NCI-H345 treated with DMSO at 0.1 percent for 48 hours (cell line): Measurements from ENCODE around the gene PIEZO1.

Source experiments
- DNase-seq: peaks from one replicate; lab custom pipeline; 2025; ENCODE audit not compliant: unreplicated experiment; lab: John Stamatoyannopoulos, UW

The PIEZO1 gene

GRCh38 chr16:88754912-88755744, 29.9 kb downstream of the PIEZO1 start:
- DNase-seq = no peak

DNA sequence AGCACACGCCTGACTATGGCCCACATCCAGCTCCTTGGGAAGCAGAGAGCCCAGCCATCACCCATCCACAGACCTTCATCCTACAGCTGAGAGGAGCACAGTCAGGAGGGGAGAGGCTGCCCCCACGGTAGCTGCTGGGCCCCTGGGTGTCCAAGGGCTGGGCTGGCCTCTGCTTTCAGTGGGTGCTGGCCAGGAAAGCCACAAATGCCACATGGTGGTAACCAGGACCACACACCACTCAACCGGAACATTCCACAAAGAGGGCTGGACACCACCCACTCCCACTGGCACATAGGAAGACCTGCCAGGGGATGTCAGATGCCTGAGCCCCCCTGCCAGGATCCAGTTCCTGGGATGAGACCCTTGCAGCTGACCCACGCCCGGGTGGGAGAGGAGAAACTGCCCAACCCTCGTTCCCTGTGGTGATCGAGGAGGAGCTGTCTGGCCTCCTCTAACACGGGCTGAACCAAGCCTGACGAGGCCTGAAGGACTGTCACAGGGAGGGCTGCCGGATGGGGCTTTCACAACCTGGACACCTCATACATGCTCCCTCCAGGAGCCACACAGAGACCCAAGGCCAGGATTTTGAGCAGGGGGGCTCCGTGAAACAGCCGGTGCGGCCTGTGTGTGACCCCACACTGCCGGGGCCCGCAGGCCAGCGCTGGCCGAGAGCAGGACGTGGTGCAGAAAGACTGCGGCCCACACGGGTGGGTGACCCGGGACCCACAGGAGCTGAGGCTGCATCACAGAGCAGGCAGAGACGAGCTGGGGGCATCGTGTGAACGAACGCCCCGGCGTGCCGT, 30.7 kb downstream of the PIEZO1 start:
- DNase-seq = no peak

DNA sequence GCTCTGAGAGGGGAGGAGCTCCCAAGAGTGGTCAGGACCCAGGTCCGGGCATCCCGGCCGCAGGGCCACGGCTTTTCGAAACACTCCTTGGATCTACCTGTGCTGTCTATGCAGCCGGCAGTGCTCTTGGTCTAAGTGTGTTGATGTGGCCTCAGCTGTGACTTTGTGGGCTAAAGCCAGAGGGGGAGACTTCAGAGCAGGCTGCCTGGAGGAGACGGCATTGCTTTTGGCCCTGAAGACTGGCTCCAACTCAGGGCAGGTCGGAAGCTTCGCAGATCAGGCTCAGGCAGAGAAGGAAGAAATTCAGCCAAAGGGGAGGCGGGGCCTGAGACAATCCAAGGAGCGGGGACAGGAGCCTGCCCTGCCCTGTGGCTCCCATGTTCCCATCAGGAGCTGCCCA, 31.4 kb downstream of the PIEZO1 start:
- DNase-seq = no peak

DNA sequence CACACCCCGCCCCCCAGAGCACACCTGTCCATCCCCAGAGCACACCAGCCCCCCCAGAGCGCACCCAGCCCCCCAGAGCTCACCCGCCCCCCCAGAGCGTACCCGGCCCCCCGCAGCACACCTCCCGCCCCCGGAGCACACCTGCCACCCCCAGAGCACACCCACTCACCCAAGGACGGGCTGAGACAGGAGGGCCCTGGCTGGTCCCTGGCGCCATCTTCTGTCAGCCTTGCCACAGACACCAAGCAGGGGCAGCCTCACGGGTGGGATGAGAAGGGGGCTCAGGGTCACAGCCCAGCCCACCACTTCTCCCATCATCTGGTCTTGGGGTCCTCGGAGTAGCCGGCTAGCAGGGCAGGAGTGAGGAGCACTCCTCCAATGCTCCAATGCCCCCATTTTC, 31.8 kb downstream of the PIEZO1 start:
- no peak for DNase-seq

GRCh38 chr16:88752386-88753002, 32.5 kb downstream of the PIEZO1 start:
- no peak for DNase-seq

- no peak for DNase-seq
Observed at GRCh38 chr16:88750854-88751253, 34.2 kb downstream of the PIEZO1 start.

DNA sequence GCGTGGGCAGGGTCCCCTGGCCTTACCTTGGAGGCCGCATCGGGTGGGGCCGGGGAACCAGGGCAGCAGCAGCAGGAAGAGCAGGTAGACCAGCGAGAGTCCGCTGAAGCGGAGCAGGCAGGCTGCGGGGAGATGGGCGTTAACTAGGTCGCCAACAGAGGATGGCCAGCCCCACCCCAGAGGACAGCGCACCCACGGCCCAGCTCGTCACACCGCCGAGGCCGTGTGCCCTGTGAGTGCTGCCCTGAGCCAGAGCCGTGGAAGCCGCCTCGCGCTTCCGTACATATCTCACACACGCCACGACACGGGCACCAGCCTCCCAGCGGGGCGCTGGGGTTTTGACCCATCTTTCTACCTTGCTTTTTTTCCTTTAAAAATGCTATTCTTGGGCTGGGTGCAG, 35.7 kb downstream of the PIEZO1 start:
- no peak for DNase-seq

DNA sequence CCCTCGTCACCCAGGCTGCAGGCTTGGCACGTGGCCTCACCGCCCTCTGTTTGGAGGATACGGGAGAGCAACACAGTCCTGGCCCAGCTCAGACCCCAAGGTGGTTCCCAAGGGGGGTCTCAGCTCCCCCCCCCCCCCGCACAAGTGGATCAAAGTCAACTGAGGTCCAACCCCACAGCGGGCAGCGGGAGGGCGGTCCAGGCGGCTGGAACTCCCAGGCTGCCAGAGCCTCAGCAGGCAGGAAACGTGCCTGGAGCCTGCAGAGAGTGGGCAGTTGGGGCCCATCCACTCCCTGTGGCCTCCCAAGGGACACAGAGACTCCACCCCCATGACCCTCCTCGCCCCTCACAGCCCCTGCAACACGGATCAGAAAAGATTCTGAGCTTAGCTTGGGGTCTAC, 36.7 kb downstream of the PIEZO1 start:
- DNase-seq = no peak

- DNase-seq = no peak
Observed at GRCh38 chr16:88747588-88748301, 37.3 kb downstream of the PIEZO1 start.

DNA sequence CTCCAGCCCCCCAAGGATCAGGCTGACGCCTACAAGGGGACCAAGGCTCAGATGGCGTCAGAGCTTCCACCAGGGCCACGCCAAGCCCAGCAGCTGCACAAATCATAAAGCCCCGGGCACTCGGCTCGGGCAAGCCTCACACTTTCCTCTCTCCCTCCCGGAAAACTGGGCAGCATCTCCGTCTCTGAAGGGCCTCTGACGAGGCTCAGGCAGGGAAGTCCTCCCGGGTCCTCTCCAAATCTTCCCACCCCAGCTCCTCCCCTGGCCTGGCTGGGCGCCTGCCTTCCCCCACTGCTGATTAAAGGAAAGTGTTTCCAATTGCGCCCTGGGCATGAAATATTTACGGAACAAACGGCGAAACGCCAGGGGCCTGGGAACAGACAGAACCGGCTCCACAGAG, 38.5 kb downstream of the PIEZO1 start:
- DNase-seq = no peak

DNA sequence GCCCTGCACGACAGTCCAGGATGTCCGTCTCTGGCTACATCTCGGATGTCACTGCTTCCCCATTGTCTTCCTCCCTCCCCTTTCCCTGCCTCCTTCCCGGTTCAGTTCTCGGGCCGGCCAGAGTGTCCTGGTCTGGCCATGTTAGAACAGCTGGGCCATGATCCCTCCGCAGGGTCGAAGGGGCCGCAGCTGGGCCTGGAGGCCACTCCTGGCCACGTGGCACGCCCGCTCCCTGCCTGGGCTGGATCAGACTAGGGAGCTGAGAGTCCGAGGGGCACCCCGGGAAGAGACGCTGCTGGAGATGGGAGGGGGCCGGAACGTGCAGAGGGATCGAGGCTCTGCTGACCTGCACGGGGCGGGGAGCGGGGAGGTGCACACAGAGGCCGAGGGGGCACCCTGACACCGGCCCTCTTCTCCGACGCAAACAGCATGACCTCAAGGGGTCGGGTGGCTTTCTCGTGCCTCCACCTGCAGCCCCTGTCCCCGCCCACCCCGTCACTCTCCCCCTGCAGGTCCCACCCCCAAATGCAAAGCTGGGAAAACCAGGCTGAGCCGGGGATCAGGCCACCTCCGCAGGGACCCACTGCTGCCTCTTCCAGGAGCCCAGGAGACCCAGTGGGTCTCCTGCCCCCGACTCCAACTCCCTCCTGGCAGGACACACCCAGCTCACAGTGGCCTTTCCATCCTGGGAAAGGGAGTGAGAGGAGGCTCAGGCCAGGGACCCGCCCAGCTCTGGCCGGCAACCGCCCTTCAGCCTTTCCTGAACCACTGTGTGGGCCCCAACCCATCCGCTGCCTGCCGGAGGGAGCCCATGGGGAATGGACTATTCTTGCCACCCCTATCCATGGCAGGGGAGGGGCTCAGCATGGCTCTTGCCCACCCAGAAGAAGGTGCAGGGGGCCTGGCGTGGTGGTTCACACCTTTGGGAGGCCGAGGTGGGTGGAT, 40.2 kb downstream of the PIEZO1 start:
- no peak for DNase-seq

DNA sequence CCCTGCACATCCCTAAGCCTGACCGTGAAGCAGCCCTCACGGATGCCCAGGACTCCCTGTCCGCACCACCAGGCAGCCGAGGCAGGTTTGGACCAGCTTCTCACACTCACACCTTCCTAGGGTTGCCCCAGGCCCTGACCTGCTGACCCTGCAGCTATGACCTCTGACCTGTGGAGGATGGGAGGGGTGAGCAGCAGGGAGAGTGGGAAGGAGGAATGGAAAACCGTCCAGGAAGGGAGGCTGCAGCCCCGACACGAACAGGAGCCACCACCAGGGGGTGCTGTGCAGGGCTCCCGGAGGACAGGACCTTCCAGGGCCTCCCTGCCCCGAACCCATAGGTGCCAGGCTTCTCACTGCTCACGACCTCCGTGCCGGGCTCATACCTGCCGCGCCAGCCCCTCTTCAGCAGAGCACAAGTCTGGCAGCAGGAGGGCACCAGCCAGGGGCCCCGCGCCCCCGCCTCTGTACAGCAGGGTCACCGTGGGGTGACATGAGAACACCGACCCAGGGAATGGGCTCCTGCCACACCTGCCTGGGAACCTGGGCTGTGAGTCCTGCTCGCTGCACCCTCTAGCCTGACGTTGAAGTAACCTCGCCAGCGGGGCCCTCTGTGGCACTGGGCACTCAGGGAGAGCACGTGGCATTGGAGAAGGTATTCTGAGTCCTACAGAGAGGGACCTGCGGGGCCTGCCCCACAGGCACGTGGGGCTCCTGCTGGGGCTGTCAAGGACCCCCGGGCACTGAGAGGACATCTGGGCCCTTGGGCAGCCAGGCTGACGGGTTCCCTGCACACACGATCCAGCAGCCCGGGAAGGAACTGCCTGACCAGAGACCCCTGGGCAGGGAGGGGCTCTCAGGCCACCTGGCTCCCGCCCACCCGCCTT, 41.1 kb downstream of the PIEZO1 start:
- DNase-seq = no peak

GRCh38 chr16:88742896-88743605, 42.0 kb downstream of the PIEZO1 start:
- DNase-seq = no peak

DNA sequence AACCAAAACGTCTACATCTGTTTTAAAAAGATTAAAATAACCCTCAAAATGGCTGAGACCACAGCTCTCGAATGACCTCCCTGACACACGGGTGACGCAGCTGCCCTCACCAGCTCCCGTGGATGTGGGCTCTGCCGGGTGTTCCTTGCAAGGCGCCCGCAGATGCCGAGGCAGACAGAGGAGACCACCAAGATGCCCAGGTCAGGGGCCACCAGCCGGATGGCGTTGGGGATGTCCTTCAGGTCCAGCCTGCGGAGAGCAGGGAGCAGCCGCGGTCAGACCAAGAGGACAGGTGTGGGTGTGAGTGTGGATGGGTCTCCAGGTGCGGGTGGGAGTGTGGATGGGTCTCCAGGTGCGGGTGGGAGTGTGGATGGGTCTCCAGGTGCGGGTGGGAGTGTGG, 43.7 kb downstream of the PIEZO1 start:
- no peak for DNase-seq

DNA sequence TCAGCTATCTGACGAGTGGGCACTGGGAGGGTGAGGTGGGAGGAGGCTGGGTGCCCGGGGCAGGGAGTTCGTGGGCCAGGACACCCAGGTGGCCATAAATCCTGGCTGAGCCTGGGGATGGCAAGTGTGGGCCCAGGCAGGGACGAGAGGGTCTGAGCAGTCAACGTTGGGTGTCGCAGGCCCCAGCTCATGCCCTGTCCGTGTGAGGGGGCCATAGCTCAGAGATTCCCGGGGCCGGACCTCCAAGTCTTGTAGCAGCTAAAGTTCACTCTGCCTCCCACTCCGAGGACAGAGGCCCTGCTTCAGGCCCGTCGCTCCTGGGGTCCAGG, 44.3 kb downstream of the PIEZO1 start:
- no peak for DNase-seq

DNA sequence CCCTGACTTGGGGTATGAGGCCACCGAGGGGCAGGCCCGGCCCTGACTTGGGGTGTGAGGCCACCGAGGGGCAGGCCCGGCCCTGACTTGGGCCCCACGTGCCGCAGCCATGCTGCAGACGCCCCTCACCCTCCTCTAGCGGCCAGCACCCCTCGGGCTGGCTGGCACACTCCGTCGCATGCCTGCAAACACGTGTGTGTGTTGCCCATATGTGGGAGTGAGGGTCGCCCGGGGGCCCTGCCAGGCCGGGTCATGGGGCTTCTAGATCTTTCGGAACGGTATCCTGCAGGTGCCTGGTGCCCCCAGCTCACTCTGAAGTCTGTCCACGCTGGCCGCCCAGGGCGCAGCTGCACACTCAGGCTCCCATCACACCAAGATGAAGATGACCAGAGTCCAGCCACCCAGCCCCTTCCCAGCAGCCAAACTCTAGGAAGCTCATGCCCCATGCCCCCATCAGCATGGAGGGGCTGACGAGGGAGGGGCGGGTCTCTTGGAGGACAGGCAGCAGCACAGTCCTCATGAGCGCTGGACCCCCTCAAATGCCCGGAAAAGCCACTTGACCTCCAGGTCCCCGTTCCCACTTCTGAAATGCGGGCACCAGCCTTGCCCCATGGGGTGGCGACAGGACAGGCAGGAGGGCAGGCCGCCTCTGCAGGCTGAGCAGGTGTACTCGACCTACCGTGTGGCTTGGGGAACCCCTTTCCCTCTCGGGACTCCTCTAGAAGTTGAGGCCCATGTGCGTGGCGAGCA, 44.9 kb downstream of the PIEZO1 start:
- no peak for DNase-seq

- no peak for DNase-seq
Observed at GRCh38 chr16:88739139-88739976, 45.7 kb downstream of the PIEZO1 start.
